Activated CD4-positive, CD25-positive, alpha-beta regulatory T cell (primary cell): Measurements from ENCODE around the gene PLEKHA6.

Source experiments
- DNase-seq, 4 experiments: peaks; one replicate each; lab custom pipeline; 2025; lab: John Stamatoyannopoulos, UW

Gene PLEKHA6

DNA sequence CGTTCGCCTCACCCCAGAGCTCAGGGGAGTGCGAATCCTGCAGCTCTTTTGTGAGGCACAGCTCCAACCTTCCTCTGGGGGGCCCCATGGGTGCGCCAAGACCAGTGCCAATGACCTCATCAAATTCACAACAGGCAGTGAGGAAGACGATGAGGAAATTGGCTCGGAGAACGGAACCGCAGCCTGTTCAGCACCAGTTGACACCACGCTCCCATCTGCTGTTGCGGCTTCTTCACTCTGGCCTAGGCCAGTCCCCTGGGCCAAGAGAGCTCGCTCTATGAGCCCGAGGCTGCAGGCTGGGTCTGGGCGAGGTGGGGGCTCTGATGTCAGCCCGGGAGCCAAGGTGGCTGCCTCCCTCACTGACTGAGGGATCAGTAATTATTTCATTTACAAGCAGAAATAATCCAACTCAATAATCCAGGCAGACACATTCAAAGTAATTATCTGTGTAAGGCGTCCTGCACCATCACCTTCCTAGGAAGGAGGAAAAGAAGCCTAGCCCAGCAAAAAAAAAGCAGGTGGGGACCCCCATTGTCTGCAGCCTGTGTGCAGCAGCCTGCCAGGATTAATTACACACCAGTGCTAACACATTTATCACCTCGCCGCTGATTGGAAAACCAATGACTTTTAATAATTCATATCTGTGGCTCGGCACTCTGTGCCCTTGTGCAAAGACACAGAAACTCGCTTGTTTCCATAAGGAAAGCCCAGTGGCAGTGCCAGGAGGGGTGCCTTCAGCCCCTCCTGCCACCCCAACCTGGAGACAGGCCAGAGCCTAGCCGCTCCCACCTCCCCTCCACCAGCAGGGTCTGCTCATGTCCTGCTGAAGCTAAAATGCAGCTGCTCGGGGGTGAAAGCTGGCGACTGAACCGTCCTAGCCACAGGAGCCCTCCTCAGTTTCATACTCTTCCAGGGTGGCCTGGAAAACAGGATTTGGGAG lies 1.9 kb downstream of the PLEKHA6 start:
- DNase-seq: no peak

GRCh38 chr1:204356997-204357396 lies 2.7 kb downstream of the PLEKHA6 start:
- no peak for DNase-seq

GRCh38 chr1:204355913-204356312 lies 3.8 kb downstream of the PLEKHA6 start:
- no peak for DNase-seq

DNA sequence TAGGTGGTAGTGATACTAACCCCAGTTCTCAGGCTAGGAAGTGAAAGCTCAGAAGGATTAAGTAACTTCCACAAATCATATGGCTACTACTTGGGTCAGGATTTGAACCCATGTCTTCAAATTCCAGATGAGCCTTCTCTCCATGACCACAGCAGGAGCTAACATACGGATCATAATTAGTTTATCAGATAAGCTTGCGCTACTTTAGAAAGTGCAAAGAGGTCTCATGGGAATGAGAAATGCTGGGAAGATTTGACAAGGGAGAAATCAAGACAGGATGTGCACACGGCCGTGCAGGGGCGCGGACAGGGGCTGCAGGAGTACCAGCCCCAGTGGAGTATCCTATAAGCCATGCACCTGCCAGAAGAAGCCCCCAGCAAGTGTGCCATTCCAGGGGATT lies 5.2 kb downstream of the PLEKHA6 start:
- no peak for DNase-seq

GRCh38 chr1:204353213-204353910 lies 6.4 kb downstream of the PLEKHA6 start:
- DNase-seq: no peak

DNA sequence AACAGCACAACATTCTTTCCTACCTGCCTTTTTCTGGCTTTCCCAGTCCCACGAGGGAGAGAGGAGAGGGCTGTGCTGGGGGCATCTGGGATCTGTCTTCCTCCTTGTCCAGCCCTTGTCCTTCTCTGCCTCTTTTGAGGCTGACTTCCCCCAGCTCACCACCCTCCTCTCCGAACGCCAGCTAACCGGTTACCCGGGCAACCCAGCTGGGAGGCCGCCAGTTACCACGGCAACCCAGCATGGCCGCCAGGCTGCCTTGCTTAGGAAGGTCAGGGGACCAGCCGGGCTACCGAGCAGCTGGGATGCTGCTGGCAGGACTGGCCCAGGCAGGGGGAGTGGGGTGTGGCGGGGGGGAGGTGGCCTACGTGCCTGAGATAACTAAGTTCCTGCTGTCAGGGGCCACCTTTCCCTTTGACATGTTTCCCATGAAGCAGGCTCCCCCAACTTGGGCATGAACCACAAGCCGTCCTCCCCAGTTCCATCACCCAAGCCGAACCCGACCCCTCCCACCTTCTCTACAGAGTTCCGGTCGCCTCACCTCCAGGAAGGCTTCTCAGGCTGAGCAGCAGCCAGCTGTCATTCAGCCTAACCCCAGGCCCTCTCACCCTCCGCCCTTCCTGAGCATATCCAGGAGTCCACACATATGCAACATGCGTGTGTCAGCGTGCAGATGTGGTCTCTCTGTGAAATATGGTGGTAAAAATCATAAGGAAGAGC lies 8.7 kb downstream of the PLEKHA6 start:
- DNase-seq: no peak

- DNase-seq: no peak
Observed at GRCh38 chr1:204350312-204350711, 9.4 kb downstream of the PLEKHA6 start.

GRCh38 chr1:204349602-204350001 lies 10.1 kb downstream of the PLEKHA6 start:
- DNase-seq: no peak

DNA sequence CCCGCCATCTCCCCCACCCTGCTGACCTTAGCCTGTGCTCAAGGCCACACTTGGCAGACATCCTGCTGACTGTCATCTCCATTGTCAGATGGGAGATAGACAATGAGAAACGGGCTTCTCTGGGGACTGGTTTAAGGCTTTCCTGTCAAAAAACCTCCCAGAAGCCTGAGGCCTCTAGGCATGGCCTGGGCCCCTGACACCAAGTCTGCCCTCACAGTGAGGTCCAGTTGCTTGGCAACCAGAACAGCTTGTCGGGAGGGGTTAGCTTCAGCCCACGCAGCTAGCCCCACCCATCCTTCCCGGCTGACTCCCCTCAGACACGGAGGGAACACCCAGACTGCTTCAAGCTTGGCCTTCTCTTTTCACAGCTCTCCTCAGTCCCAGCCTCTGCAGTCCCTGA lies 11.0 kb downstream of the PLEKHA6 start:
- no peak for DNase-seq

DNA sequence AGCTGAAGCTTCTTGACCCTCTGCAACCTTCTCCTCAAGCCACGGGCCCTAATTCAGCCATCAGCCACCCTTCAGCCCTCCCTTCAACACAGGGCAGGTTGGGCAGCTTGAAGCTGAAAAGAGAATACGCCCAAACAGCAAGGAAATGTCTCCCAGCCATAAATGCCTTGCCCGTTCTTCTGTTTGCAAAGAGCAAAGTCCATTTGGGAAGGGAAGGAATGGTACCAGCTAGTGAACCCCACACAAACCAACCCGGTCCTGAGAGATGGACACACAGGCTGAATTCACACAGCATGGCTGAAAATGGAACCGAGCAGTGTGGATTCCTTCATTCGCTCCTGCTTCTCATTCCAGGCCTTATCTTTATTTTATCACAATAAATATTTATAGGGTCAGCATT lies 11.5 kb downstream of the PLEKHA6 start:
- no peak for DNase-seq

- no peak for DNase-seq
Observed at GRCh38 chr1:204345941-204346645, 13.6 kb downstream of the PLEKHA6 start.

- DNase-seq: no peak
Observed at GRCh38 chr1:204345438-204345841, 14.3 kb downstream of the PLEKHA6 start.

DNA sequence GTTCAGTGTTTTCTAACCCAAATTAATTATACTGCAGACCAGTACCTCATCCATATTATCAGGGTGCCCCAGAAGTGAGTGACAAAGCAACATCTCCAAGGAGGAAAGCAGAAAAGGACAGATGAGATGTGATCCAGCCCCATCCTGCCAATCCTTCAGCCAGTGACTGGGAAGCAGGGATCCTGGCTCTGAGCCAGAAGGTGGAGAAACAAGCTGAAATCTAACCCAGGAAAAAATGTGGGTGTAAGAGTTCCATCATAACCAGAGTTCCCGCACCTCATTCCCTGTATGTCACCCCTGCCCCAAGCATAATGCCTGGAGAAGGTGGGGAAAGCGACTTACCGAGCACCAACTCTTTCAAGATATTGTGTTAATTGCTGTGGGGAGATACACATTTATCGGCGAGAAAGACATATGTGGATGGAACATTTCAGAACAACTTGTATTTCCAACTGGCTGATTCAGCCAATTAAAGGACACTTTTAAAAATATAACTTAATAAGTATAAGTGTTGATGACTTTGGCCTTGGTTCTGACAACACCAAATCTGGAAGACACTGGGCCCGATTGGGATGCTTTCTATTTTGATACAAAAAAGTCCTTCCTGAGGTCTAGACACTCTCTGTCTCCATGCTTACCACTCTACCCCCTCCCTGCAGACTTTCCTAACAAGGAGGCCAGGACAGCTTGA lies 14.9 kb downstream of the PLEKHA6 start:
- DNase-seq: no peak

- no peak for DNase-seq
Observed at GRCh38 chr1:204343802-204344201, 15.9 kb downstream of the PLEKHA6 start.

- DNase-seq: no peak
Observed at GRCh38 chr1:204343247-204343646, 16.5 kb downstream of the PLEKHA6 start.

GRCh38 chr1:204342310-204342709 lies 17.4 kb downstream of the PLEKHA6 start:
- DNase-seq: no peak

DNA sequence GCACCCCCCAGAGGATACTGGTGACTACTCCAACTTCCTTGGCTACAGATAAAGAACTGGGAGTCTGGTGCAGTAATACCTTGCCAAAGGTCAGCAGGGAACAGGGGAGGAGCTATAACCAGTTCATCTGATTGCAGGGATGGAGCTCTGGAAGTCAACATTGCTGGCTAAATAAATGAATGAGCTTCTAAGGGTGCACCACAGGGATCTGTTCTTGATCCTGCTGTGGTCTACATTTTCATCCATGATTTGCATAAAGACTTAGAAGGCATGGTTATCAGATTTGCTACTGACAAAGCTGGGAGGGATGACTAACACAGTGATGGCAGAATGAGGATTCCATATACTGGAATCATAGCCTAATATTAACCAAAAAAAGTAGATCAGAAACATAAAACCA lies 18.3 kb downstream of the PLEKHA6 start:
- no peak for DNase-seq

DNA sequence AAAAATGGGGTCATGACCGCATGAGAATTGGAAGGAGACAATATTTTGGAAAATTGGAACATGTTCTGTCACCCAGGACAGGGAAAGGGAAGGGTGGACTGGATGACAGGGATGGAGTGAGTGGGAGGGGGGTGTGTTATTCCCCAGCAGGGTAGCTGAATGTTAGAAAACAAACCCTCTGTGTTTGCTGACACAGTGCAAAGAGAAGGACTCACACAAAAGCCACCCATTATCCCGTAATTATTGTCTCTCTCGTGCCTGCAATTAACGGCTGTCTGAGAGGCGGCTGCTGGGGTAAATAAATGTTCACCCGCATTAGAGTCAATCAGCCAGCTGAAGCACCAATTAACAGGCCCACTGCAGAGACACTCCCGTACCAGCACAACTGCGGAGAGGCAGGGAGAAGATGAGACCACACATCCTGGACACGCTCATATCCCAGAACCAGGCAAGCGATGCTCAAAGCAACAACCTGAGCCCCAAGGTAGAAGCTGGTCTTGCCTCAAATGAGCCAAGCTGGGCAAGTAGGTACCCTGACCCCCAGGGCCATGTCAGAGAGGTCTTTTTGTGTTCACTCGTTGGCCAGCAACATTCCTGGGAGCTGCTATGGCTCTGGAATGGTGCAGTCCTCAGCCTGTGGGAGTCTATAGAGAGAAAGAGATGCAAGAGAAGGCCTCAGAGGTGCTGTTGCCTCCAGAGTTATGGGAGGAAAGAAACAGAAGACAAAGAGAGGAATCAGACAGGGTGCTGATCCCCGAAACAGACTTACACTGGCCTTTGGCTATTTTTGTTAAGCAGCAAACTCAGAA lies 19.4 kb downstream of the PLEKHA6 start:
- no peak for DNase-seq

DNA sequence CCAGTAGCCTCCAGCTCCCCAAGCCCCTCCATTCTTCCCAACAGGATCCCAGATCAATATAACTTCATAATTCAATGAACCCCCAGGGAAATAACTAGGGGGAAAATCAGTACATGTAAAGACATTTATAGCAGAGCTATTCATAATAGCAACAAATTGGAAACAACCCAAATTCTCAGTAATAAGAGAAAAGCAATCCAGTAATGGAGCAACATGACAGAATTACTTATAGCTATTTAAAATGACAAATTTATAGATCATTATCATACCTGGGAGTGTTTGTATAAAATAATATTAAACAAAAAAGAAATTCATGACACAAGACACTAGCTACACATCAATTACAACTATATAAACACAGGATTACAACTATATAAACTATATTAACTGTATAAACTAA lies 20.2 kb downstream of the PLEKHA6 start:
- DNase-seq: no peak

GRCh38 chr1:204338997-204339396 lies 20.7 kb downstream of the PLEKHA6 start:
- no peak for DNase-seq

- no peak for DNase-seq
Observed at GRCh38 chr1:204338360-204338759, 21.4 kb downstream of the PLEKHA6 start.
